Lung (tissue), 12 donors: ENCODE results near the gene GPD1. TPM values are rescaled to one million over a fixed set of nuclear protein-coding genes. Genes with fewer than 3 reads are reported as not detected.

ENCODE experiments used
- ATAC-seq: fragments of 200-7000 bp; cut with Tn5 transposase; one replicate; pipeline ENCODE4 v1.9.1; 2020; ENCODE audit warnings: moderate number of reproducible peaks; ENCODE audit not compliant: insufficient read depth, low FRiP score
- DNase-seq, 3 donors: peaks; one replicate each; pipeline ENCODE4 v3.0.0-alpha.2; 2013 to 2017
- H3K27ac ChIP-seq, 2 donors: one replicate each; pipeline ENCODE4 v1.5.1; 2013; ENCODE audit warnings: mild to moderate bottlenecking in 2 of 2, moderate library complexity in 2 of 2, control low read depth in 1 of 2, inconsistent platforms in 1 of 2, low read depth in 1 of 2, low read length in 1 of 2
- H3K27me3 ChIP-seq, 3 donors: one replicate each; pipeline ENCODE4 v1.5.1; 2013; ENCODE audit warnings: low read length in 2 of 3; ENCODE audit not compliant: control insufficient read depth in 3 of 3, insufficient read depth in 3 of 3
- H3K36me3 ChIP-seq, 4 donors: one replicate each; pipeline ENCODE4 v1.5.1; 2013; ENCODE audit warnings: low read length in 4 of 4, mild to moderate bottlenecking in 1 of 4, moderate library complexity in 1 of 4; ENCODE audit not compliant: control insufficient read depth in 4 of 4, insufficient read depth in 4 of 4
- H3K4me1 ChIP-seq, 5 donors: one replicate each; pipeline ENCODE4 v1.5.1; 2013; ENCODE audit warnings: low read length in 5 of 5, mild to moderate bottlenecking in 2 of 5, moderate library complexity in 1 of 5; ENCODE audit not compliant: control insufficient read depth in 5 of 5, insufficient read depth in 5 of 5
- H3K4me3 ChIP-seq: one replicate; pipeline ENCODE4 v1.5.1; 2013; ENCODE audit warnings: mild to moderate bottlenecking, control low read depth, moderate library complexity
- H3K9ac ChIP-seq, 2 donors: one replicate each; pipeline ENCODE4 v1.5.1; 2013; ENCODE audit warnings: low read length in 2 of 2, control low read depth in 1 of 2; ENCODE audit not compliant: insufficient read depth in 1 of 2
- H3K9me3 ChIP-seq, 4 donors: one replicate each; pipeline ENCODE4 v1.5.1; 2013; ENCODE audit warnings: low read length in 3 of 4, mild to moderate bottlenecking in 1 of 4, moderate library complexity in 1 of 4; ENCODE audit not compliant: control insufficient read depth in 4 of 4, insufficient read depth in 3 of 4
- CTCF ChIP-seq: IDR thresholded peaks from 2 replicates; pipeline ENCODE4 v1.5.1; 2012; ENCODE audit warnings: mild to moderate bottlenecking; ENCODE audit errors: control extremely low read depth, extremely low read depth
- WGBS, 2 donors: extraction: QIAGEN DNeasy Blood & Tissue Kit; methylation state at CpG; one replicate each; pipeline ENCODE4 v1.1.7; 2013; 5-methylcytosine and 5-hydroxymethylcytosine counted together
- polyA plus RNA-seq, 2 donors: library from polyadenylated mRNA; stranded (reverse); fragments of 200-250 nt; gene quantifications; one replicate each; pipeline ENCODE4 v1.2.1, GENCODE V29; 2013
- total RNA-seq, 2 donors: library from RNA; depleted of rRNA in 1 of 2; stranded (reverse); fragments of >200 nt in 1 of 2; gene quantifications; one replicate each; pipeline ENCODE4 v1.2.1, GENCODE V29; 2014 to 2021
- donor health status: control.
- donor health status: control.
- donor health status: Bipolar disorder and iron deficiency.
- donor health status: healthy.
- donor health status: DM: yes; HTN: yes; CAD: no.

The GPD1 gene
- total and polyA plus RNA-seq, 4 donors = 1.7 to 20.0 (median 9.9) TPM; not detected in 1

GRCh38 chr12:50132505-50133135, 28.8 kb downstream of the GPD1 start:
- Histone ChIP-seq H3K9me3 (no peaks in the 10 kb centered on the region), H3K9ac (no peak overlapping the region), H3K27ac (no peak overlapping the region), H3K4me1 (peaks cover 0 to 2% (median 2%) of the 10 kb centered on the region in 5 donors), H3K4me3 (no peak overlapping the region), H3K36me3 (peaks cover 26 to 62% (median 28%) of the 10 kb centered on the region in 4 donors), H3K27me3 (no peaks in the 10 kb centered on the region)
- TF ChIP-seq CTCF = peak; percentile 11
- WGBS, 2 donors = 54 to 77% methylated on average over 2 of the region's 2 CpGs
- DNase-seq = peak in 2 of 3 donors; percentile 15 to 47
- no peak for ATAC-seq

GRCh38 chr12:50142993-50143392, 39.2 kb downstream of the GPD1 start:
- Histone ChIP-seq H3K4me1 (peaks cover 0 to 3% (median 0%) of the 10 kb centered on the region in 5 donors), H3K9me3 (no peaks in the 10 kb centered on the region), H3K27me3 (no peaks in the 10 kb centered on the region), H3K9ac (no peak overlapping the region), H3K27ac (no peak overlapping the region), H3K4me3 (no peak overlapping the region), H3K36me3 (peaks cover 5 to 20% (median 8%) of the 10 kb centered on the region in 4 donors)
- peak in 1 of 3 donors; percentile 8 for DNase-seq
- no peak for ATAC-seq
- WGBS, 2 donors = 74 to 92% methylated on average over 8 of the region's 8 CpGs
- TF ChIP-seq CTCF = no peak

GRCh38 chr12:50145439-50145838, 41.6 kb downstream of the GPD1 start:
- H3K4me3 ChIP-seq = no peak overlapping the region
- DNase-seq = no peak
- H3K27me3 ChIP-seq = no peaks in the 10 kb centered on the region

More at GRCh38 chr12:50145439-50145838, 41.6 kb downstream of the GPD1 start:
- Histone ChIP-seq H3K9ac (no peak overlapping the region), H3K4me1 (peaks cover 0 to 3% (median 0%) of the 10 kb centered on the region in 5 donors), H3K9me3 (no peaks in the 10 kb centered on the region), H3K27ac (no peak overlapping the region), H3K36me3 (peaks cover 3 to 11% (median 6%) of the 10 kb centered on the region in 4 donors)
- no peak for ATAC-seq
- TF ChIP-seq CTCF = no peak
- 81 to 93% methylated on average over 2 of the region's 2 CpGs for WGBS, 2 donors
